SK-N-SH (cell line): ENCODE measurements around the gene MGME1. TPM values are rescaled to one million over a fixed set of nuclear protein-coding genes. Genes with fewer than 3 reads are reported as not detected.

ENCODE experiments used
- CTCF ChIA-PET: fragments of 300-600, 350-600 bp; formaldehyde crosslinking; extraction: SDS; loops from one replicate; lab custom pipeline; 2021; lab: Yijun Ruan, JAX
- POLR2A ChIA-PET: fragments of 350-600 bp; sonication (Branson Sonifier 250); formaldehyde crosslinking; extraction: SDS; loops from one replicate; lab custom pipeline; 2020; ENCODE audit warnings: antibody characterized with exemption, inconsistent platforms; lab: Yijun Ruan, JAX
- DNase-seq: peaks from one replicate; pipeline ENCODE4 v3.0.0; 2012
- H2AFZ ChIP-seq: fragments of 200-600 bp; sonication (generic); 2 replicates; pipeline ENCODE4 v1.8.1; 2016; ENCODE audit warnings: antibody characterized with exemption, mild to moderate bottlenecking, low read depth
- H3F3A ChIP-seq: fragments of 200-600 bp; sonication (generic); replicated peaks from 2 replicates; pipeline ENCODE3; 2016; ENCODE audit warnings: antibody characterized with exemption, mild to moderate bottlenecking; ENCODE audit not compliant: insufficient read depth
- H3K27ac ChIP-seq, 2 experiments: fragments of 200-500 bp in 1 of 2; fragments of 200-600 bp in 1 of 2; sonication (Bioruptor generic) in 1 of 2; sonication (generic), shearing (Covaris generic) in 1 of 2; 2 replicates each; pipeline versions ENCODE4 v1.5.1 to v1.6.1; 2014 to 2016; ENCODE audit warnings: low read depth in 2 of 2, inconsistent platforms in 1 of 2, low read length in 1 of 2, mild to moderate bottlenecking in 1 of 2, mixed read lengths in 1 of 2
- H3K27me3 ChIP-seq: fragments of 200-600 bp; sonication (generic), shearing (Covaris generic); 2 replicates; pipeline ENCODE4 v1.6.1; 2016; ENCODE audit warnings: mixed run types; ENCODE audit not compliant: insufficient read depth
- H3K36me3 ChIP-seq, 2 experiments: fragments of 200-500 bp in 1 of 2; fragments of 200-600 bp in 1 of 2; sonication (Bioruptor generic) in 1 of 2; sonication (generic) in 1 of 2; replicated peaks in 1 of 2; 2 replicates each; pipeline versions ENCODE3 to v1.5.1; 2014 to 2016; ENCODE audit warnings: low read length in 1 of 2, mild to moderate bottlenecking in 1 of 2; ENCODE audit not compliant: insufficient read depth in 2 of 2, control insufficient read depth in 1 of 2
- H3K4me1 ChIP-seq, 2 experiments: fragments of 200-500 bp in 1 of 2; fragments of 200-600 bp in 1 of 2; sonication (Bioruptor generic) in 1 of 2; sonication (generic), shearing (Covaris generic) in 1 of 2; 2 replicates each; pipeline versions ENCODE4 v1.5.1 to v1.6.1; 2014 to 2016; ENCODE audit warnings: low read depth in 1 of 2, low read length in 1 of 2, mixed run types in 1 of 2; ENCODE audit not compliant: insufficient read depth in 2 of 2, control insufficient read depth in 1 of 2
- H3K4me2 ChIP-seq: fragments of 200-600 bp; sonication (generic), shearing (Covaris generic); 2 replicates; pipeline ENCODE4 v1.6.1; 2017; ENCODE audit warnings: mixed run types
- H3K4me3 ChIP-seq, 2 experiments: fragments of 200-500 bp in 1 of 2; fragments of 200-600 bp in 1 of 2; sonication (Bioruptor generic) in 1 of 2; sonication (generic), shearing (Covaris generic) in 1 of 2; 2 replicates each; pipeline versions ENCODE4 v1.5.1 to v1.8.1; 2014 to 2016; ENCODE audit warnings: low read depth in 2 of 2, inconsistent platforms in 1 of 2, low read length in 1 of 2, mild to moderate bottlenecking in 1 of 2, mixed read lengths in 1 of 2, moderate library complexity in 1 of 2
- H3K79me2 ChIP-seq: fragments of 200-600 bp; sonication (generic); 2 replicates; pipeline ENCODE4 v1.8.1; 2017; ENCODE audit warnings: mild to moderate bottlenecking; ENCODE audit not compliant: insufficient read depth
- H3K9ac ChIP-seq: fragments of 200-600 bp; sonication (generic); 2 replicates; pipeline ENCODE4 v1.6.1; 2017; ENCODE audit warnings: mixed run types
- H3K9me2 ChIP-seq: fragments of 200-600 bp; sonication (generic); 2 replicates; pipeline ENCODE4 v1.6.1; 2017; ENCODE audit warnings: mixed run types
- H3K9me3 ChIP-seq: fragments of 200-600 bp; sonication (generic); 2 replicates; pipeline ENCODE4 v1.6.1; 2017; ENCODE audit warnings: mixed run types, mild to moderate bottlenecking, moderate library complexity
- H4K20me1 ChIP-seq: fragments of 200-600 bp; sonication (generic); 2 replicates; pipeline ENCODE4 v1.6.1; 2017; ENCODE audit warnings: mild to moderate bottlenecking, mixed run types; ENCODE audit not compliant: insufficient read depth
- CHD2 ChIP-seq: fragments of 150-350 bp; IDR thresholded peaks from 2 replicates; pipeline ENCODE4 v1.6.1; 2018; ENCODE audit warnings: low read length; ENCODE audit not compliant: partially characterized antibody
- ELF1 ChIP-seq: IDR thresholded peaks from 2 replicates; pipeline ENCODE4 v1.4.0; 2012
- FOSL2 ChIP-seq: IDR thresholded peaks from 2 replicates; pipeline ENCODE4 v1.4.0; 2012; ENCODE audit warnings: low read depth, mild to moderate bottlenecking, moderate library complexity, borderline replicate concordance
- GABPA ChIP-seq: IDR thresholded peaks from 2 replicates; pipeline ENCODE4 v1.4.0; 2012; ENCODE audit warnings: low read depth, mild to moderate bottlenecking
- GATA2 ChIP-seq: sonication (generic); formaldehyde crosslinking; IDR thresholded peaks from 2 replicates; pipeline ENCODE4 v1.5.0; 2020; ENCODE audit warnings: mild to moderate bottlenecking, missing genetic modification reagents
- JUND ChIP-seq: IDR thresholded peaks from 2 replicates; pipeline ENCODE4 v1.4.0; 2012
- MEF2A ChIP-seq: IDR thresholded peaks from 2 replicates; pipeline ENCODE4 v1.4.0; 2012; ENCODE audit warnings: low read depth, borderline replicate concordance
- POLR2AphosphoS5 ChIP-seq: IDR thresholded peaks from 2 replicates; pipeline ENCODE4 v1.6.1; 2012; ENCODE audit warnings: low read depth, low read length
- RXRA ChIP-seq: IDR thresholded peaks from 2 replicates; pipeline ENCODE4 v1.4.0; 2012; ENCODE audit warnings: low read depth, mild to moderate bottlenecking, borderline replicate concordance
- SIN3A ChIP-seq: IDR thresholded peaks from 2 replicates; pipeline ENCODE4 v1.6.1; 2012; ENCODE audit warnings: low read depth, mild to moderate bottlenecking, low read length, moderate library complexity, borderline replicate concordance
- TCF12 ChIP-seq: IDR thresholded peaks from 2 replicates; pipeline ENCODE4 v1.4.0; 2012
- YY1 ChIP-seq: IDR thresholded peaks from 2 replicates; pipeline ENCODE4 v1.4.0; 2012; ENCODE audit warnings: low read depth, mild to moderate bottlenecking
- WGBS: methylation state at CpG from one replicate; pipeline ENCODE4 v1.1.6; 2017; ENCODE audit warnings: low lambda C conversion rate; 5-methylcytosine and 5-hydroxymethylcytosine counted together
- polyA plus RNA-seq, 3 experiments: library from polyadenylated mRNA; depleted of rRNA; stranded (reverse); fragments of >200 nt; gene quantifications; 2 replicates each; pipeline ENCODE4 v1.2.3, GENCODE V29; 2012
- TF ChIP-seq, protein P1 (sequence below): fragments of 150-350 bp; IDR thresholded peaks from 2 replicates; pipeline ENCODE4 v1.6.1; 2016; ENCODE audit warnings: mild to moderate bottlenecking, low read depth, low read length
- TF ChIP-seq, protein P2 (sequence below): IDR thresholded peaks from 2 replicates; pipeline ENCODE4 v1.4.0; 2012; ENCODE audit warnings: low read depth, borderline replicate concordance
- TF ChIP-seq, protein P3 (sequence below): IDR thresholded peaks from 2 replicates; pipeline ENCODE4 v1.4.0; 2012; ENCODE audit warnings: low read depth

MGME1 gene
- polyA plus RNA-seq, 1 of the 3 experiments (the other 2 are of a cell fraction) = 7.9 TPM

DNA sequence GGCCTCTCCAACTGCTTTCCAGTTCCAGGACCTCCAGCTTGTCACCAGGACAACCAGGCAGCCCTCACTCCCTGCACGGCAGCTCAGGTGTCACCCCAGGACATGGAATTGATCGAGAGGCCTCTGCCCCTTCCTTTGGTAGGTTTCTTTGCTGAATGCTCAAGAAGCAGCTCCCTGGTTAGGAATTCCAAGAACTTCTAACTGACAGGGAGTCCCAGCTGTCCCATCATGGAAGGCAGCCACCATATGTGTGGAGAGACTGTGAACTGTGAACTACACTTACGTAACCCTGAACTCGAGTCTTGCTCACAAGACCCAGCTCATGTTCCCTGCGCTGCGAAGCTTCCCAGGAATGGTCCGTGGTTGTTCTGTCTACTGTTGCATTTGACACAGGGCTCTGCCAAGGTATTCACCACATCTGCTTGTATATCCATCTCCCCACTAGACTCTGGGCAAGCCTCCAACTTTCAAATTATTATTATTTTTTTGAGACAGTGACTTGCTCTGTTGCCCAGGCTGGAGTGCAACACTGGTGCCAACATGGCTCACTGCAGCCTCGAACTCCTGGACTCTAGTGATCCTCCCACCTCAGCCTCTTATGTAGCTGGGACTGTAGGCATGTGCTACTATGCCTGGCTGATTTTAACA, 35.7 kb downstream of the MGME1 start:
- H4K20me1 ChIP-seq = no peaks in the 10 kb centered on the region
- no peak overlapping the region for H3K4me2 ChIP-seq
- WGBS = 72% methylated on average over 8 of the region's 8 CpGs
- peaks cover 0 to 9% of the 10 kb centered on the region in 2 experiments; a peak in 1 of 4 replicates for H3K4me1 ChIP-seq
- no peaks in the 10 kb centered on the region for H3F3A ChIP-seq
- H2AFZ ChIP-seq = no peak overlapping the region
- no peaks in the 10 kb centered on the region for H3K9me2 ChIP-seq
- TF ChIP-seq RXRA = no peak
- TF ChIP-seq, protein P1, sequence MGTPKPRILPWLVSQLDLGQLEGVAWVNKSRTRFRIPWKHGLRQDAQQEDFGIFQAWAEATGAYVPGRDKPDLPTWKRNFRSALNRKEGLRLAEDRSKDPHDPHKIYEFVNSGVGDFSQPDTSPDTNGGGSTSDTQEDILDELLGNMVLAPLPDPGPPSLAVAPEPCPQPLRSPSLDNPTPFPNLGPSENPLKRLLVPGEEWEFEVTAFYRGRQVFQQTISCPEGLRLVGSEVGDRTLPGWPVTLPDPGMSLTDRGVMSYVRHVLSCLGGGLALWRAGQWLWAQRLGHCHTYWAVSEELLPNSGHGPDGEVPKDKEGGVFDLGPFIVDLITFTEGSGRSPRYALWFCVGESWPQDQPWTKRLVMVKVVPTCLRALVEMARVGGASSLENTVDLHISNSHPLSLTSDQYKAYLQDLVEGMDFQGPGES = no peak
- no peak overlapping the region for H3K4me3 ChIP-seq
- H3K79me2 ChIP-seq = no peaks in the 10 kb centered on the region
- ChIA-PET CTCF (interaction anchor here (1.1 to 4.9 kb wide), 2 partner anchors 9 to 468 kb away, joined by 4 to 19 read pairs; no protein-coding TSS in a partner anchor), POLR2A (no interaction called here)
- no peak overlapping the region for H3K27ac ChIP-seq
- H3K27me3 ChIP-seq = no peaks in the 10 kb centered on the region
- no peaks in the 10 kb centered on the region for H3K36me3 ChIP-seq
- no peak overlapping the region for H3K9ac ChIP-seq
- DNase-seq = no peak
- H3K9me3 ChIP-seq = no peaks in the 10 kb centered on the region

DNA sequence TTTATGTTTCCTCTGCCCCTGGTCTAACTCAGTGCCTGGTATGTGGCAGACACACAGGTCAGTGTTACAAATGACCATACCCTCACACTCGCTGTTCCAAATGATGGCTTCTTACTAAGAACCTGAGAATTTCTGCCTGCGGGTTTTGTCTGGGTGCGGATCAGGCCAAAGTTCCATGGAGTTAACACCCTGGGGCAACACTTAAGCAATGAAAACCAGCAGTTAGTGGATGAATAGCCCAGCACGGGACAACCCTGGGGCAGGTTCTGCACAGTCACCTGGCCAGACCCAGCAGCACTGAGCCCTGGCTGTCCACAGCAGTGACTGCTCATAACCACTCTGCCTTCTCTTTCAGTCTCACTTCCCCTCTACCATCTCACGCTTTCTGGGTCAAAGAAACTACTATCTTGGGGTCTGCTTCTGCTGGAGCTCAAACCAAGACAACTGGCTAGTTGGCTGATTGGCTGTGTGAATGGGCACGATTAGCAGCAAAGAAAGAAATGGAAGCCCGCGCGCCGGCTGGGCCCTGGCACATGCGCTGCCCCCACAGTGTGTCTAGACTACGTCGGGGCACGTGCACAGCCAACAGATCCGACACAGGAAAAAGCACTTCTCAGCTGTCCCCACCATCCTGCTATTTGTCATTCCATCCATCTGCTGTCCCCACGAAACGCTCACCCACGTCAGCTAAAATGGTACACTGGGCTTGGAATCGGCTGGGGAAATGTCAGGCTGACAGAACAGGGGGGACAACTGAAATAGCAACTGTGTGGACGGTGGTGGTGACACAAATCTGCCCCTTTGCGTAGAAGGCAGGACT, 36.6 kb downstream of the MGME1 start:
- Histone ChIP-seq H3K4me3 (no peak overlapping the region), H3K27me3 (no peaks in the 10 kb centered on the region), H3F3A (no peaks in the 10 kb centered on the region), H3K36me3 (no peaks in the 10 kb centered on the region), H3K4me2 (no peak overlapping the region), H3K79me2 (no peaks in the 10 kb centered on the region), H2AFZ (no peak overlapping the region), H3K27ac (no peak overlapping the region), H3K4me1 (peaks cover 0 to 9% of the 10 kb centered on the region in 2 experiments; a peak in 1 of 4 replicates), H3K9me3 (no peaks in the 10 kb centered on the region), H3K9me2 (no peaks in the 10 kb centered on the region), H4K20me1 (no peaks in the 10 kb centered on the region)
- ChIA-PET CTCF (interaction anchor here (0.6 to 4.9 kb wide), 3 partner anchors 9 to 69 kb away, joined by 3 to 19 read pairs (median 3); no protein-coding TSS in a partner anchor), POLR2A (no interaction called here)
- WGBS = 83% methylated on average over 21 of the region's 21 CpGs
- DNase-seq = no peak
- TF ChIP-seq FOSL2 = no peak
- TF ChIP-seq, protein P2, sequence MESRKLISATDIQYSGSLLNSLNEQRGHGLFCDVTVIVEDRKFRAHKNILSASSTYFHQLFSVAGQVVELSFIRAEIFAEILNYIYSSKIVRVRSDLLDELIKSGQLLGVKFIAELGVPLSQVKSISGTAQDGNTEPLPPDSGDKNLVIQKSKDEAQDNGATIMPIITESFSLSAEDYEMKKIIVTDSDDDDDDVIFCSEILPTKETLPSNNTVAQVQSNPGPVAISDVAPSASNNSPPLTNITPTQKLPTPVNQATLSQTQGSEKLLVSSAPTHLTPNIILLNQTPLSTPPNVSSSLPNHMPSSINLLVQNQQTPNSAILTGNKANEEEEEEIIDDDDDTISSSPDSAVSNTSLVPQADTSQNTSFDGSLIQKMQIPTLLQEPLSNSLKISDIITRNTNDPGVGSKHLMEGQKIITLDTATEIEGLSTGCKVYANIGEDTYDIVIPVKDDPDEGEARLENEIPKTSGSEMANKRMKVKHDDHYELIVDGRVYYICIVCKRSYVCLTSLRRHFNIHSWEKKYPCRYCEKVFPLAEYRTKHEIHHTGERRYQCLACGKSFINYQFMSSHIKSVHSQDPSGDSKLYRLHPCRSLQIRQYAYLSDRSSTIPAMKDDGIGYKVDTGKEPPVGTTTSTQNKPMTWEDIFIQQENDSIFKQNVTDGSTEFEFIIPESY = no peak
- no peak for TF ChIP-seq ELF1
- no peak for TF ChIP-seq TCF12
- TF ChIP-seq JUND = no peak
- TF ChIP-seq, protein P3, sequence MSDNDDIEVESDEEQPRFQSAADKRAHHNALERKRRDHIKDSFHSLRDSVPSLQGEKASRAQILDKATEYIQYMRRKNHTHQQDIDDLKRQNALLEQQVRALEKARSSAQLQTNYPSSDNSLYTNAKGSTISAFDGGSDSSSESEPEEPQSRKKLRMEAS = no peak
- no peak for TF ChIP-seq GABPA
- TF ChIP-seq SIN3A = no peak
- TF ChIP-seq POLR2AphosphoS5 = no peak
- TF ChIP-seq YY1 = no peak
- no peak for TF ChIP-seq CHD2
- no peak for TF ChIP-seq GATA2 (CRISPR knock-in tag)
- TF ChIP-seq MEF2A = no peak
- TF ChIP-seq, all 33 proteins: peak for 0
- no peak overlapping the region for H3K9ac ChIP-seq
